Activated gamma-delta T cell treated with Interleukin-2 at 50 U/mL for 16 hours (primary cell): ENCODE measurements around the gene HOXC10.

Experiments used
- DNase-seq: peaks from one replicate; pipeline ENCODE4 v3.0.0-alpha.2; 2020

Gene HOXC10

DNA sequence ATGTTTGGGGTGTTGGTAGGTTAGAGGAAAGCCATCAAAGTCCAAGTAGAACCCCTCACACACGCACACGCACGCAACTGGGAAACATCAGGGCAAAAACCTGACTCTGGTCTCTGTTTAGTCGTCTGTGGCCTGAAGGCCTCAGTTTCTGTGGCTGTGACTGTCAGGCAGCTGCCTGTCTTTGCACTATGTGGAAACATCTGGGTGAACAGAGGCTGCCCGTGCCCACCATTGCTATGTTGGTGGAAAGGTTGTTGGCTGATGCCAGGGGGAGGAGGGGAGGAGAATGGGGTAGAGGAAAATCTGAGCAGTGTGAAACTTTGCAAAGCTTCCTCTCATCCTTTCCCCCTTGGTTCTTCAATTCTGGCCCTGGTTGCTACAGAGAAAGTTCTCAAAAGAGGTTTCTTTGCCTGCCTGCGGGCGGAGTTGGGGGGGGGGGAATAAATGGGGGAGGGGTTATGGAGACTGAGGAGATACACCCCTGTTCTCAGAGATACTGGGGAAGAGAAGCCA is 7.5 kb downstream of the HOXC10 start:
- DNase-seq: no peak

DNA sequence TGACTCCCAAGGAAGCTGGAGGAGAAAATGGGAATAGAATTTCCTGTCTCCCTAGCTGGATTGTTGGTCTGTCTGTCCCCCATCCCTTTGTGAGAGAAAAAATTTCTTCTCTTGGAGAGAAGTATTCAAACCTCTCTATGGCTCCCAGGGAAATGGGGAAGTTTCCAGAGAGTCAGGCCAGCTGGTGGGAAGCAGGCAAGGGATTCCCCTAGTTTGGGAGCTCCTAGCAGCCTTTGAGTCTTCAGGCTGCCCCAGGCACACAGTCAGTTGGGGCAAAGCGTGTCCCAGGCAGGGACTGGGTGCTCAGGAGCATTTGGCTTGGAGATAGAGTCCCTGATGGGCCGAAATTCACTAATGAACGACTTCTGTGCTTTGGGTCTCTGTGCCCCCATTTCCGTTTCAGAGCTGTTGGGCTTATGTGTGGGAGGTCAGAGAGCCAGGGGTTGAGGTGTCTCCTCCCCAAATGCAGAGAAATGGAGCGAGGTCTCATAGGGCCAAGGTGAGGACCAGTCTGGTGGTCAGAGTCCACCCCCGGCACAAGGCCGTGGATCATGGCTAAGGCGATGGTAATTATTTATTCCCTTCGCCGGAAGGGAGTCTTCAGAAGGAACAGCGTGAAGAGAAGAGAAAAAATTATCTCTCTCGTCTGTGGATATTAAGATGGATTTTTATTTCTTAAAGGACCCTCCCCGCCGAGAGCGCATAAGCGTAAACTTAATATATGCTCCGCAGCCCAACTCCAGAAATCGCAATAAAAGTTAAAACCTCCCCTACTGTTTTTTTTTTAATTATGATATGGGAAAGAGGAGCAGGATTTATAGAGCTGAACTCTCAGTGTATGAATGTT is 8.4 kb downstream of the HOXC10 start:
- DNase-seq: no peak

DNA sequence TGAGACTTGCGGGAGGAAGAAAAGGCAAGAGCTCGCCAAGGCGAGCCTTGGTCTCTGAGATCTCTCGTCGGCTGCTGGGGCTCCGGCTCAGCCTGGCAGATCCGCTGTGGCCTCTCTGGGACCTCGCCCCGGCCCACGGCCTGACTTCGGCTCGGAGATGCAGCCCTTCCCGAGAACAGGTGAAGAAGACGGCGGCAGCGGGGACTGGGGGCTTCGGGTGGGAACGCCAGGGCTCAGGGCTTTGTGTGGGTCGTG is 9.0 kb downstream of the HOXC10 start:
- DNase-seq: no peak

DNA sequence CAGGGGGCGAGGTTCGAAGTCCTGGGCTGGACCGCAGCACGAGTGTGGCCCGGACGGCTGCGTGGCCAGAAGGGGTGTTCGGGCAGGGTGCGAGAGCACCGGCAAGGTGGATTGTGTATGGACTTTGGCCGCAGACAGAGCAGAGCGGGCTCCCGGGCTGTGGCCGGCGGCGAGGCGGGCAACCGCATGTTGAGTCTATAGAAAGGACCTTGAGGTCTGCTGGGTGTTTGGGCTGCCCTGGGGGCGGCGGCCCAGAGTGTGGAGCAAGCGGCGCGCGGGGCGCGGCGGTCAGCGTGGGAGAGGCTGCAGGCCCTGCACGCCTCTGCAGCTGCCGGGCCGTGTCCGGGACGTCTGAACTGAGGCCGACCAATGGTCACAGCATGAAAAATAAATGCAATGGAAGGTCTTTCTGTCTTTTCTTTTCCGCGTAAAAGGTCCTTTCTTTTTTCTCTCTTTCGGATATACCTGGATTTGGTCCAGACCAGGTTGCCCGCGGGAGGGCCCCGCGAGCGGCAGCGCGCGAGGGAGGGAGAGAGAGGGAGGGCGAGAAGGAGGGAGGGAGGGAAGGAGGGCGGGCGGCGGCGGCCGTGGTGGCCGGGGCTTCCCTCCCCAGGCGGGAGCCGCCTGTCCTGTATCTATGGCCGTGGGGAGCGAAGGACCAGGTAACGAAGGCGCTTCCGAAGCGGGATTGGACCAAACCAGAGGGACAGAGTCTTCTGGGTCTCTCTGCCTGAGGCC is 9.5 kb downstream of the HOXC10 start:
- DNase-seq: no peak

DNA sequence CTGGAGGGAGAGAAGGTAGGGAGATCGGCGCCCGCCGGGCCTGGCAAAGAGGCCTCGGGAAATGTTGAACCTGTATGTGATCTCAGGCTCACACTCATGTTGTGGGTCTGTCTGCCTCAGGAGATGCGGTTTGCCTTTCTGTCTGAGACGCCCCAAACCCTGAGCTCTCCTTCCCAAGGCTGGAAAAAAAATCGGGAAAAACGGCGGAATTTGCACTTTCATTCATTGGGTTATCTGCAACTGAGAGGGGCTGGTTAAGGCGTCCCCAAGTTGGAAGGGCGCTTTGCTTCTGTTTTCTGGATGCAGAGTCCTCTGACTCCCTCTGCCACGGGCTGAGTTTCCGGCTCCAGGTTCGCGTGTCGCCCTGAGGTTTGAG is 10.0 kb downstream of the HOXC10 start:
- DNase-seq: no peak

DNA sequence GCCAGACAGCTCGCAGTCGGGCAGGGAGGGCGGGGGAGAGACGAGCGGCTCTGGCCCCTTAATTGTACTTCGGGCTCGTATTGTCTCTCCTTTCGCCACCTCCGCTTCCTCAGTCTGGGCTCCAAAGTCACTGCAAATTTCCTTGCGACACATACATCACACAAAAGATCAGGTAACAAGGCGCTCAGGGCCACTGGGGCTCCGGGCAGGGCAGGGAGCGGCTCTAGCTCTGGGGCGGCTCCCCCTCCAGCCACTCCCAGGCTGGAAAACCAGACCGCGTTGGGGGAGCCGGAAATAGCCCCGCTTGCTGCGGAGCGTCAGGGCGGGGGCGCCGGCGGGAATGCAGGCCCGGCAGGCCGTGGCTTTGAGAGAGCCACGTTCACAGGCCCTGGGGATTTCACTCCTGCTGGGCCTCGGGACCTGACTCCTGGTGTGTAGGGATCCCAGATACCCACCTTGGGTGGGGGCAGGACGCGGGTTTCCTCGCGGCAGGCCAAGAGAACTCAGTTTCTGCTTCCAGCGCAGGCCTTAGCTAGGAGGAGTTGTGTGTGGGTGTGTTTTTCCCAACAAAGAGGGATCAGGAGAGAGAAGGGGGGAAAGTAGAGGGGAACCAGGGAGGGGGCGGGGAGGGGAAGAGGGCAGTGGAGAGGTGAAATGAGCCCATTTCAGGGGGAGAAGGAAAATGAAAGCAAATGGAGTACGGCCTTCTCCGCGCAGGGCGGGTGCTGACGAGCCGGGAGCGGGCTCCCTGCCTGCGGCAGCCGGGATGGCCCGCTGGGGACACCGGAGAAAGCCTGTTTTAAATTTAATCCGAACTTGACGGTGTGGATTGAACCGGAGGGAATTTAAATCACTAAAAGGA is 10.7 kb downstream of the HOXC10 start:
- no peak for DNase-seq

DNA sequence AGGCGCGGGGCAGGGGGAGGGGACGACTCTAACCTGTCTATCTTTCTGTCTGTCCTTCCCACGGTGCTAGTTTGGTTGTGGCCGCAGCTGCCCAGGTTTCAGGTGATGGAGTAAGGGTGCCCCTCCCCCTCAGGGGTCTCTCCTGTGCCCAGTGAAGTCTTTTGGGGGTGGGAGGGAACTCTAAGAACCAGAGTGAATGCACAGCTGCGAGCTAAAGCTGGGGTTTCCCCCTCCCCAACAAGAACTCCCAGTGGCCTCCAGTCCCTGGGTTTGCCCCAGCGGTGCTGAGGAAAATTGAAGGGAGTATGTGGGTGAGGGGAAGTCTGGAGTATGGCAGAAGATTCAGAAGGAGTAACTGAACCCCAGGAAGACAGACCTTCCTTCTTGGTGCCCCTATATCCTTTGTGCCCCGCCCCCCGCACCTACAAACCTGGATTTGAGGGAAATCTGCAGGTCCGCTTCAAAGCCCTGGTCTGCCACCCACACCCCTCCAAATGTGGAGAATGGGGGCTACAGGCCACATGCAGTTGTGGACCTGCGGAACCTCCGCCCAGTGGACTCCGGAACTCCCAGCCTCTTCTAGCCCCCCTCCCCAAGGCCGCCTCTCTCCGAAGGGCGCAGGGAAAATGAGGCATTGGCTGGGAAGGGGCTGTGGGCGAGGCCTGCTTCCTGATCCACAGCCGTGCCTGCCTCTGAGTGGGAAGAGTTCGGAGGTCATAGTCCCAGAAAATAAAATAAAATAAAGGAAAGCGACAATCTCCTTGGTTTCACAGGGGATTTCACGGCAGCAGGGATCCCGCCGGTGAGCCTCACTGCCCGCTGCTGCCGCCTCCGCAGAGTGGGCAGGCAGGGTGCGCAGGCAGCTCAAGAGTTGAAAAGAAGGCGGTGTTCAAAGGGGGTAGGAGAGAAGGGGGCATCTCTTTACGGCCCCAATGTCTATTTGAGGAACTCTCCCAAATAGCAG is 11.6 kb downstream of the HOXC10 start:
- DNase-seq: no peak

DNA sequence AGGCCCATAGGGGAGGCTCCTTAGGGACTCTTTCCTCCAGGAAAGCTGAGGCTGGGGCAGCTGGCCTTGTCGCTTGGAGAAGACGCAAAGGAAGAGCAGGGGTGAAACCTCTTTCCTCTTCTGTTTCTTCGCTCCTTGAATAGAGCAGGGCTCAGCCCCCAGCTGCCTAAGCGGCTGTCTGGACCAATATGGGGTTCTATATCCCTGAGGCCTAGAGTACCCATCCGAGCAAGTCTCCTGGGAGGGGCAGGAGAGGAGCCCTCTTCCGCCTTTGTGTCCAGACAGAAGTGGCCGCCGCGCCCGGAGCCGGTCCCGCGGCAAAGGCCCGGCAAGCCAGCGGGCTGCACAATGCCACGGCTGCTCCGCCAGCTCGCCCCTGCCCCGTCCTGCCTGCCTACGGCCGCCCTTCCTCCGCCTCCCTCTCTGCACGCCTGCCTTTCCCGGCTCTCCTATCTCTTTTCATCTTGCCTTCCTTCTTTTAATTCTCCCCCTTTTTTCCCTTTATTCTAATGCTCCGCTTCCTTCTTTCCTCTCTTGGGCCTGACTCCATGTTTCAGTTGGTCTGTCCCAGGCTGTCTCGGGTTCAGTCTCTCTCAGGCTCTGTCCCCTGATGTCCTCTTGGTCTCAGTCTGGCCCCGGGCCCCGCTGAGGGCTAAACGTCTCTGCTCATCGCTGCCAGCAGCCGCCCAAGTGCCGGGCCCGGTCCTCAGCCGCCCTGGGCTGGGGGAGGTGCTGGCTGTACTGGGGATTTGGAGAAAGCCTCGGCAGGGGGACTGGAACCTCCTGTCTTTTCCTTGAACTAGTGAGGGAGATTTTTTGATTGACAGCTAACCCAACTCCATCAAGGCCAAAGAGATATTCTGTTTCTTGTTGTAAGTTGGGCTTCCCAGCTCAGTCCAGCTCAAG is 12.5 kb downstream of the HOXC10 start:
- DNase-seq: no peak

DNA sequence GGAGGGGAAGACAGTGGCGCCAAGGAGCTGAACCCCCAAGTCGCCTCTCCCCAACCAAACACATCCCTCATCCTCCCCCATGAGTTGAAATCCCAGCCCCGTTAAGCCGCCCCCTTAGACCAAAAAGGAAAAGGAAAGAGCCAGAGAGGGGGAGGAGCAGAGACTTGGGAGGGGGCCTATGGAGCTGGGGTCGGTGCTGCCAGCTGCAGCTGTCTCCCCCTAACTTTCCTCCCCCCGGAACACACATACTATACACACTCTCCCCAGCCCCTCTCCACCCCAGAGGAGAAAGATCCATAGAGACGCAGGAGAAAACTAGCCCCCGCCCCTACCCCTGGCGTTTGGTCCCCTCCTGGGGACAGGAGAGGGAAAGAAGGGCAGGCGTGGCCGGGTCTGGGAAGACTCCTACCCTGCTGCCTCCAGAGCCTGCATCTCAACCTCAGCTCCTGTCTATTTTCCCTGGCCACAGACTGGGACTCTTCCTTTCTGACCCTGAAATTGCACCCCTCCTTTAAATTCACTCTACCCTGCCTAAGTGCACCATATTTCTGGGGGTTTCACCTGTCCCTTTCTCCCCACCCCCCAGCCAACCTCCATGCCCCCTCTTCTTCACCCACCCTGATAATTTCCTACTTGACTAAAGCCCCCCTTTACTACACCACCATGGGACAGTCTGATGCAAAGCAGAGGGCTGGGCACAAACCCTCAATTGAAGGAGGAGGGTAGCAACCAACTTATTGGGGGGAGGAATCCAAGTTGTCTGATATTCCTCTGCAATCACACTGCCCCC is 13.4 kb downstream of the HOXC10 start:
- no peak for DNase-seq

DNA sequence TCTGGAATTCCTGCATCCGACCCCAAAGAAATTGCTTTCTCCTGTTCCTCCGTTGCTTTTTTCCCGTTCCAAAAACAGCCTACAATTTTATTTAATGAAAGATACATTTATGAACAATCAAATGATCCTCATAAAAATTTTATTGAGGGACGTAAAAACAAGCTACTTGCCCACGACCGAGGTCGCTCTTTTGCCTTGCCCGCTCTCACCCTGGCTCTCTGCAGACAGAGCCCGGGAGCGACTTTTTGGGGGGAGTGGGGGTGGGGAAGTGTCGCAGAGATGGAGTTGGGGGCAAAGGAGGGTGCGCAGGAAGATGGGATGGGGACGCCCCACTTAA is 13.9 kb downstream of the HOXC10 start:
- DNase-seq: no peak

DNA sequence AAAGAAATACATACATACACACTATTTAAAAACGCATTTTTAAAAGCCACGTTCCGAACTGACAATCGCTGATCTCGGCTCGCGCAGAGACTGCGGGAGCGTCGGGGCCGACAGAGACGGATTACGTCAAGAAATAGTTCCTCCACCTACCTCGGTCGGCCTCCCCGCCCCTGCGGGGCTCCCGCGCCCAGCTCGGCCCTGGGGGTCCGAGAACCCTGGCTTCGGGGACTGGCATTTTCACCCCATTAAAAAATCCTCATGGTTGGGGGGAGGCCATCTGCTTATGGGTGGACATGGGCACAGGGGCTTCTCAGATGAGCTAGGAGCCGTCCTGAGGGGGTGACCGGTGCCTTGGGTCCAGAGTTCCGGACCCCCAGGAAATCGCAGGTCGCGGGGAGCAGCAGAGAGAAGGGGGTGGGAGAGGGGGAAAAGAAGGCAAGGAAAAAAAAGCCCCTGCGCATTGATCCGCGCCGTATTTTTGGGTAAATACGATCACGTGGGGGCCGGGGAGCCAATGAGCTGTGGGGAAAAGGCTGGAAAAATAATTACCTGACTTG is 14.7 kb downstream of the HOXC10 start:
- DNase-seq: no peak

DNA sequence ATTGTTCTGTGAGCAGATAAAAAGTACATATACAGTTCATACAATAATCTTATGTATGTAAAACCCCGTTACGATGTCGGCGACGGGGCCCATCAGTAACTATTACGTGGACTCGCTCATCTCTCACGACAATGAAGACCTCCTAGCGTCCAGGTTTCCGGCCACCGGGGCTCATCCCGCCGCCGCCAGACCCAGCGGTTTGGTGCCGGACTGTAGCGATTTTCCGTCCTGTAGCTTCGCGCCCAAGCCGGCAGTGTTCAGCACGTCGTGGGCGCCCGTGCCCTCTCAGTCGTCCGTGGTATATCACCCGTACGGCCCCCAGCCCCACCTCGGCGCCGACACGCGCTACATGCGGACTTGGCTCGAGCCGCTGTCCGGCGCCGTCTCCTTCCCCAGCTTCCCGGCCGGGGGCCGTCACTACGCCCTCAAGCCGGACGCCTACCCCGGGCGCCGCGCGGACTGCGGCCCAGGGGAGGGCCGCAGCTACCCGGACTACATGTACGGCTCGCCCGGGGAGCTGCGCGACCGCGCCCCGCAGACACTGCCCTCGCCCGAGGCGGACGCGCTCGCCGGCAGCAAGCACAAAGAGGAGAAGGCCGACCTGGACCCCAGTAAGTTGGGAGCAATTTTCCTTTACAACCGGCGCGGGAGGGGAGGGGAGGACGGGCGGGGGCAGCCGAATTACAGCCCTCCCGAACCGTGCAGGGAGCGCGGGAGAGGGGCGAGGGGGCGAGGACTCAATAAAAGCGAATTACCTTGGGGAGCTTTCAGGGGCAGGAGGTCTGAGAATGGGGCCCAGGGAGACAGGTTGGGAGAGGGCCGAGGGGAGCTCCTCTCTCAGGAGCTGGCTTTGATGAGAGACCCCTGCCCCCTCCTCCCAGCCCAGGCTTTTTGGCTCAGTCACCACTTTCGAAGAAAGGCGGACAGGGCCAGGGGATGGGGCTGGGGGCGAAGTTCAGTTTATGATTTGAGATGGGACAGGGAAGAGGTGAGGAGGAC is 15.5 kb downstream of the HOXC10 start, which contains the start of gene HOXC9:
Gene HOXC9 (plus strand): TSS at position 46 of the 999 bp plus-strand sequence. CDS start 28 bp downstream, at position 74.
- no peak for DNase-seq

DNA sequence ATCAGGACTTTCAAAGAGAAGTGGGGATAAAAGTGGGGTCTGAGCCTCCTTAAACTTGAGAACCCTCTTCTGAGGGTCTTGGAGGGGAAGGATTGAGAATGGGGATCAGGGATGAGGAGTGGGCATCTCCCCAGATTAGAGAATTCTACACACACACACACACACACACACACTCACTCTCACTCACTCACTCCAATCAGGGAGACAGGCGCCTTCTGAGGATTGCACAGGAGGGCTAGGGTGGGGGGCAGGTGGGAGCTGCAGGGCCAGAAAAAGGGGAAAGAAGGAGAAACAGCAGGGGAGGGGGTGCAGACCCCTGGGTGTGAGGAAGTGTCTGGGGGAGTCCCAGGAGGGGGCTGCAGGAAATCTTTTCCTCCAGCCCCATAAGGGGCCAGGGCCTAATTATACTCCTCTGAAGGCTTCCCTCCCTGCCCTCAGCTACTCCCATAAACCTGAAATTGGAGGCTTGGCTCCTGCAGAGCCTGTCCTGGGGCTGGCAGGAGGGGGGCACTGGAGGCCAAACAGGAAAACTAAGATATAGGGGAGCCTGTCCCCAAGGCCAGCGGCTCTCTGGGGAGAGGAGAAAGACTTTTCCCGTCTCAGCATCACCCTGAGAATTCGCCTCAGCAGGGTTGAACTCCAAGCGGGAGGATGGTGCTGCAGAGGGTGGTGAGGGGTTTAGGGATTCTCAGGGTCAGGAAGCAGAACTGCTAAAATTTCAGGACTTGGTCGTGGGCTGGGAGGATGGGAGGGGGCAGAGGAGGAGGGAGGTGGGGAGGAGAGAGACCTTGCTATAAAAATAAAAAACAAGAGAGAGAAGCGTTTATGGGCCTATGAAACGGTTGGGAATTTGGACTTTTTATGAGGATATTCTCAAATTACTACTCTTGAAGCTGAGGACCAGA is 16.6 kb downstream of the HOXC10 start:
- no peak for DNase-seq

DNA sequence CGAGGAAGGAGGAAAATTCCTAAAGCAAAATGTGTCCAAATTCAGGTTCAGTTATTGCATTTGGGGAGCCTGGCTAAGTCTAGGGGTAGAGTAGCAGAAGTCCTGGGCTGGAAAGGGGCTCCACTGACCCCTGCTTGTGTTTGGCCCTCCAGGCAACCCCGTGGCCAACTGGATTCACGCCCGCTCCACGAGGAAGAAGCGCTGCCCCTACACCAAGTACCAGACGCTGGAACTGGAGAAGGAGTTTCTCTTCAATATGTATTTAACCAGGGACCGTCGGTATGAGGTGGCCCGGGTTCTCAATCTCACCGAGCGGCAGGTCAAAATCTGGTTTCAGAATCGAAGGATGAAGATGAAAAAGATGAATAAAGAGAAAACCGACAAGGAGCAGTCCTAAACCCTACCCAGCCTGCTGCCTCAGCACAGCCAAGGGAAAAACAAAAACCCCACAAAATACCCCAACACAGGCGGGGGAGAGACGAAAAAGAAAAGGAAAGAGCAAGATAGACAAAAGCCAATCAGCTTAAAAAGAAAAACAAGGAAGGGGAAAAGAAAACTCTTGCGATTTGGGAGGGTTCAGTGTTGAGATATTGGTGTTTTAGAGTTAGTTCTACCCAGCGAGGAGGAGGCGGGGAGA is 17.4 kb downstream of the HOXC10 start:
- DNase-seq: no peak

DNA sequence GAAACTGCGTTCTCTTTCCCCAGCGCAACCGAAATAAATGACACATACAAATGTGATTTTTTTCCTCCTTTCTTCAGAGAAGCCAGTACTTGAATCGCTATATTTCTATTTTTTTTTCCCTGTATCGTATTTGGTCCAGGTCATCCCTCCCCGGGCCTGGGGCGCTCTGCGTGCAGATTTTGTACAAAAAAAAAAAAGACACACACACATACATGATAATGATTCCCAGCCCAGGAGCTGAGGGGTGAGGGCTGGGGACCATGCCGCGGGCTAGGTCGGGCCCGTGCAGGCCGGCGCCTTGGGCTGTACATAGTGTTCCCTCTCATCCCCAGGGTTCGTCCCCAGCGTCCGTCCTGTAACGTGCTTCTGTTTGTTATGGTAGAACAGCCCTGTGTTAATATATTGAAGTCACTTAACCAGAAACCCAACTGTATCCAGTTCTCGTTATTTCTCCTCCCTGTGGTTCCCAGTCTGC is 18.0 kb downstream of the HOXC10 start:
- no peak for DNase-seq

DNA sequence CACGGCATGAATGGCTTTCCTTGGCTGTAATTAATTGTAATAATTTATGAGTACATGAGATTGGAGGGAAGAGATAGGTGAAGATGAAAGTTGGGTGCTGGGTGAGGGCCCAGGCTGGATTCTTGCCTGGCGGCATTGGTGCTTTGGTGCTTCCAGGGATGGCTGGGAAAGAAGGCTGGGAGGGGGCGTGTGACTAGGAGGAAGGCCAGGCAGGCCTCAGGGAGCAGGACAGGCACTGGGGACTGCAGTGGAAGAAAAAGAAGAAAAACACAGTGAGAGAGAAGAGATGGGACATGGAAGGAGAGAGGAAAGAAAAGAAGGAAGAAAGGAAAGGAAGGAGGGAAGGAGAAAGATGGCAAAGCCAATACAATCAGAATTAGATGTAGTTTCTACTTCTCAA is 18.7 kb downstream of the HOXC10 start:
- no peak for DNase-seq
